ENCODE measurements around the gene OBSL1.

Gene OBSL1

GRCh38 chr2:219571311-219572236 is at the start of gene OBSL1:
Gene OBSL1 (minus strand): TSS chr2:219571539. CDS start chr2:219571232, 307 bp downstream.
- TF ChIP-seq ZNF274 (IDR thresholded peaks at IDR 0.05; ENCODE audit: low read depth, low read length) = no peak
- no peak within 1 kb of the TSS for H3K4me3 ChIP-seq (ENCODE audit: low read length)

GRCh38 chr2:219620546-219620945 is 49.2 kb upstream of the OBSL1 start:
- no peak overlapping the region for H3K4me3 ChIP-seq (ENCODE audit: low read length)
- no peak for TF ChIP-seq ZNF274 (IDR thresholded peaks at IDR 0.05; ENCODE audit: low read depth, low read length)

- no peak for TF ChIP-seq ZNF274 (IDR thresholded peaks at IDR 0.05; ENCODE audit: low read depth, low read length)
- no peak overlapping the region for H3K4me3 ChIP-seq (ENCODE audit: low read length)
Observed at GRCh38 chr2:219619235-219619634, 47.9 kb upstream of the OBSL1 start.

- no peak for TF ChIP-seq ZNF274 (IDR thresholded peaks at IDR 0.05; ENCODE audit: low read depth, low read length)
- no peak overlapping the region for H3K4me3 ChIP-seq (ENCODE audit: low read length)
Observed at GRCh38 chr2:219618733-219619122, 47.4 kb upstream of the OBSL1 start.

- no peak for TF ChIP-seq ZNF274 (IDR thresholded peaks at IDR 0.05; ENCODE audit: low read depth, low read length)
Observed at GRCh38 chr2:219616550-219616949, 45.2 kb upstream of the OBSL1 start.

GRCh38 chr2:219615894-219616293 is 44.6 kb upstream of the OBSL1 start:
- no peak overlapping the region for H3K4me3 ChIP-seq (ENCODE audit: low read length)
- no peak for TF ChIP-seq ZNF274 (IDR thresholded peaks at IDR 0.05; ENCODE audit: low read depth, low read length)

More at GRCh38 chr2:219616550-219616949, 45.2 kb upstream of the OBSL1 start:
- H3K4me3 ChIP-seq (ENCODE audit: low read length) = no peak overlapping the region

- H3K4me3 ChIP-seq (ENCODE audit: low read length) = no peak overlapping the region
- TF ChIP-seq ZNF274 (IDR thresholded peaks at IDR 0.05; ENCODE audit: low read depth, low read length) = no peak
Observed at GRCh38 chr2:219615036-219615435, 43.7 kb upstream of the OBSL1 start.

- H3K4me3 ChIP-seq (ENCODE audit: low read length) = no peak overlapping the region
- TF ChIP-seq ZNF274 (IDR thresholded peaks at IDR 0.05; ENCODE audit: low read depth, low read length) = no peak
Observed at GRCh38 chr2:219614076-219614860, 42.9 kb upstream of the OBSL1 start.

GRCh38 chr2:219613461-219614070 is 42.2 kb upstream of the OBSL1 start:
- no peak overlapping the region for H3K4me3 ChIP-seq (ENCODE audit: low read length)
- no peak for TF ChIP-seq ZNF274 (IDR thresholded peaks at IDR 0.05; ENCODE audit: low read depth, low read length)

GRCh38 chr2:219612577-219613286 is 41.4 kb upstream of the OBSL1 start:
- TF ChIP-seq ZNF274 (IDR thresholded peaks at IDR 0.05; ENCODE audit: low read depth, low read length) = no peak
- H3K4me3 ChIP-seq (ENCODE audit: low read length) = no peak overlapping the region

GRCh38 chr2:219611866-219612576 is 40.7 kb upstream of the OBSL1 start:
- no peak overlapping the region for H3K4me3 ChIP-seq (ENCODE audit: low read length)
- TF ChIP-seq ZNF274 (IDR thresholded peaks at IDR 0.05; ENCODE audit: low read depth, low read length) = no peak

- no peak for TF ChIP-seq ZNF274 (IDR thresholded peaks at IDR 0.05; ENCODE audit: low read depth, low read length)
- H3K4me3 ChIP-seq (ENCODE audit: low read length) = no peak overlapping the region
Observed at GRCh38 chr2:219611306-219611705, 40.0 kb upstream of the OBSL1 start.

GRCh38 chr2:219609149-219609750 is 37.9 kb upstream of the OBSL1 start:
- H3K4me3 ChIP-seq (ENCODE audit: low read length) = no peak overlapping the region
- no peak for TF ChIP-seq ZNF274 (IDR thresholded peaks at IDR 0.05; ENCODE audit: low read depth, low read length)
